ENCODE data around the gene TEX35. TPM values are rescaled to one million over a fixed set of nuclear protein-coding genes. Genes with fewer than 3 reads are reported as not detected.

Gene TEX35
- polyA plus RNA-seq, 3 donors: not detected

DNA sequence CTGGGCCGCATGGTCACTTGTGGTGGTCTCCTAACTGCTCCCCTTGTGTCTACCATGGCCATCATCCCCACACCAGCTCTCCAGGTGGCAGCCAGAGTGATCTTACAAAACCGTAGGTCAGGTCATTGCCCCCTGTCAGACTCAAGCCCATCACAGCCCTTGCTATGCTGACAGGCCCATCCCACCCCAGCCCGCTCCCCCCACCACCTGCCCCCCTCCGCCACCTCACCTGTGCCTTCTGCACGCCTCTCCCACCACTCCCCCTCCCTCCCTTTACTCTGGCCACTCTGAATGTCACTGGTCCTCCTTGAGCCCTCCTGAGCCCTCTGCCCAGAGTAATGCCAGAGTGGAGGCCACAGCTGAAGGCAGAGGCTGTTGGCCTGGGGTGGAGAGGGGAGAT, 28.5 kb downstream of the TEX35 start:
- peak overlapping the region; percentile 89 for H3K4me2 ChIP-seq (replicated peaks; ENCODE audit: extremely low read depth, low read length, poor library complexity, severe bottlenecking)
- no peaks in the 10 kb centered on the region for H3K9me3 Mint-ChIP-seq
- peak overlapping the region; percentile 100 for H2AFZ ChIP-seq (ENCODE audit: insufficient read depth, low read depth, low read length, poor library complexity, severe bottlenecking)
- DNase-seq: no peak
- peaks cover 0 to 4% of the 10 kb centered on the region in 2 donors for H3K36me3 Mint-ChIP-seq
- H3K27ac ChIP-seq (ENCODE audit: low read depth in 1 of 2, low read length in 2 of 2): no peak overlapping the region
- H3K4me3 ChIP-seq (replicated peaks in 1 of 3; ENCODE audit: low read depth in 2 of 3, low read length in 3 of 3): peak overlapping the region in 1 of 3 experiments; percentile 95
- H3K9ac ChIP-seq (ENCODE audit: insufficient read depth, low read length, poor library complexity, severe bottlenecking): no peak overlapping the region
- intact Hi-C loops (cut with micrococcal nuclease): loop anchor here in 1 of 2 donors (5.0 kb wide), 1 partner anchor 211 kb away; no protein-coding TSS in a partner anchor
- H3K4me1 ChIP-seq (ENCODE audit: control insufficient read depth in 1 of 2, insufficient read depth in 2 of 2, low read length in 2 of 2): peaks cover 13 to 20% of the 10 kb centered on the region in 2 donors
- H3K27me3 ChIP-seq (ENCODE audit: control insufficient read depth in 2 of 2, insufficient read depth in 2 of 2, low read length in 2 of 2): no peaks in the 10 kb centered on the region
- H3K4me3 Mint-ChIP-seq: peak overlapping the region; percentile 94 to 96
- no peaks in the 10 kb centered on the region for H3K9me3 ChIP-seq (replicated peaks in 1 of 2; ENCODE audit: control insufficient read depth in 1 of 2, insufficient read depth in 1 of 2, low read length in 2 of 2)
- no peaks in the 10 kb centered on the region for H4K20me1 ChIP-seq (ENCODE audit: insufficient read depth, low read length)
- peaks cover 15% of the 10 kb centered on the region for H3K4me1 Mint-ChIP-seq
- peaks cover 3 to 6% (median 5%) of the 10 kb centered on the region in 3 donors for H3K27me3 Mint-ChIP-seq (ENCODE audit: low read depth in 3 of 3)
- H3K79me2 ChIP-seq (ENCODE audit: insufficient read depth, low read length): no peaks in the 10 kb centered on the region
- no peaks in the 10 kb centered on the region for H3K36me3 ChIP-seq (replicated peaks in 1 of 2; ENCODE audit: control insufficient read depth in 1 of 2, insufficient read depth in 2 of 2, low read length in 2 of 2)
- TF ChIP-seq, protein P1, sequence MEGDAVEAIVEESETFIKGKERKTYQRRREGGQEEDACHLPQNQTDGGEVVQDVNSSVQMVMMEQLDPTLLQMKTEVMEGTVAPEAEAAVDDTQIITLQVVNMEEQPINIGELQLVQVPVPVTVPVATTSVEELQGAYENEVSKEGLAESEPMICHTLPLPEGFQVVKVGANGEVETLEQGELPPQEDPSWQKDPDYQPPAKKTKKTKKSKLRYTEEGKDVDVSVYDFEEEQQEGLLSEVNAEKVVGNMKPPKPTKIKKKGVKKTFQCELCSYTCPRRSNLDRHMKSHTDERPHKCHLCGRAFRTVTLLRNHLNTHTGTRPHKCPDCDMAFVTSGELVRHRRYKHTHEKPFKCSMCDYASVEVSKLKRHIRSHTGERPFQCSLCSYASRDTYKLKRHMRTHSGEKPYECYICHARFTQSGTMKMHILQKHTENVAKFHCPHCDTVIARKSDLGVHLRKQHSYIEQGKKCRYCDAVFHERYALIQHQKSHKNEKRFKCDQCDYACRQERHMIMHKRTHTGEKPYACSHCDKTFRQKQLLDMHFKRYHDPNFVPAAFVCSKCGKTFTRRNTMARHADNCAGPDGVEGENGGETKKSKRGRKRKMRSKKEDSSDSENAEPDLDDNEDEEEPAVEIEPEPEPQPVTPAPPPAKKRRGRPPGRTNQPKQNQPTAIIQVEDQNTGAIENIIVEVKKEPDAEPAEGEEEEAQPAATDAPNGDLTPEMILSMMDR (IDR thresholded peaks at IDR 0.05): no peak
- H3K27ac Mint-ChIP-seq: peak overlapping the region in 1 of 7 donors; percentile 39
- WGBS (ENCODE audit: insufficient coverage): 100% methylated on average over 1 of the region's 5 CpGs

DNA sequence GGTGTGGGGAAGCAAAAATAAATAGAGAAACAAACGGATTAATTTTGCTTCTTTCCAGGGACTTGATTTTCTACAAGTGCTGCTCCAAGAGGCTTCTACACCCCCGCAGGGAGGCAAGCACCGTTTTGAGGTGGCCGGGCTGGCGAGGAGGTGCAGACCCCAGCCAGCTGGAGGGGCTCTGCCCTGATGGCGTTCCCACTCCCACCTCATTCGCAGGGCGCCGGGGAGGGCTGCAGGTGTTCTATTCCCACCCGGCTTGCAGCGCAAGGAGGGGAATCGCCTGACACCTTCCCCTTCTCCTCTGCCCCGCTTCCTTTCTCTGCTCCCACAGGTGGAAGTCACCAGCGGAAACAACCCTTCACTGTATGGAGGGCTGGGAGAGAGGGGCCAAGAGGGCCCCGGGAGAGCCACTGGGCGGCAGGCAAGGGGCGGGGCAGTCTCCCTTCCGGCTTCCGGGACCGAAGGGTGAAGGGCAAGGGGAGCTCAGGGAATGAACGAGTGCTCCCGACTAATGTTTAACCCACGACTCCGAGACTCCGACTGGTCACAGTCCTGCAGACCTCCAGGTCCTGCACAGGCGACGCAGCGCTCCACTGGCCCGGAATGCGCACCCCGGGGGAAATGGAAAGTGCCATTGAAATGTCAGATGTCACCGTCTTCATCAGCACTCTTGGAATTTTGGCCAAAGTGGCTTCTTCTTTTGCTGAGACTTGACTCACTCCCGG, 29.1 kb downstream of the TEX35 start:
- TF ChIP-seq, protein P1 (IDR thresholded peaks at IDR 0.05): no peak
- Histone ChIP-seq H4K20me1 (ENCODE audit: insufficient read depth, low read length) (no peaks in the 10 kb centered on the region), H3K27me3 (ENCODE audit: control insufficient read depth in 2 of 2, insufficient read depth in 2 of 2, low read length in 2 of 2) (no peaks in the 10 kb centered on the region), H3K4me1 (ENCODE audit: control insufficient read depth in 1 of 2, insufficient read depth in 2 of 2, low read length in 2 of 2) (peaks cover 13 to 20% of the 10 kb centered on the region in 2 donors), H3K27ac (ENCODE audit: low read depth in 1 of 2, low read length in 2 of 2) (peak overlapping the region; percentile 23 to 81), H2AFZ (ENCODE audit: insufficient read depth, low read depth, low read length, poor library complexity, severe bottlenecking) (peak overlapping the region; percentile 100), H3K4me3 (replicated peaks in 1 of 3; ENCODE audit: low read depth in 2 of 3, low read length in 3 of 3) (peak overlapping the region; percentile 60 to 95 (median 95)), H3K79me2 (ENCODE audit: insufficient read depth, low read length) (no peaks in the 10 kb centered on the region), H3K36me3 (replicated peaks in 1 of 2; ENCODE audit: control insufficient read depth in 1 of 2, insufficient read depth in 2 of 2, low read length in 2 of 2) (no peaks in the 10 kb centered on the region), H3K9me3 (replicated peaks in 1 of 2; ENCODE audit: control insufficient read depth in 1 of 2, insufficient read depth in 1 of 2, low read length in 2 of 2) (no peaks in the 10 kb centered on the region), H3K9ac (ENCODE audit: insufficient read depth, low read length, poor library complexity, severe bottlenecking) (peak overlapping the region; percentile 72), H3K4me2 (replicated peaks; ENCODE audit: extremely low read depth, low read length, poor library complexity, severe bottlenecking) (peak overlapping the region; percentile 89)
- DNase-seq: peak in 1 of 3 donors; percentile 12
- Mint-ChIP-seq H3K27me3 (ENCODE audit: low read depth in 3 of 3) (peaks cover 3 to 8% (median 5%) of the 10 kb centered on the region in 3 donors), H3K27ac (peak overlapping the region in 6 of 7 donors; percentile 45 to 87 (median 80)), H3K4me3 (peak overlapping the region; percentile 94 to 96), H3K9me3 (no peaks in the 10 kb centered on the region), H3K36me3 (peaks cover 0 to 4% of the 10 kb centered on the region in 2 donors), H3K4me1 (peaks cover 15% of the 10 kb centered on the region)
- under 1% methylated on average over 28 of the region's 33 CpGs for WGBS (ENCODE audit: insufficient coverage)
- intact Hi-C loops (cut with micrococcal nuclease): loop anchor here in 1 of 2 donors (5.0 kb wide), 1 partner anchor 210 kb away; no protein-coding TSS in a partner anchor

All from CD14-positive monocyte (primary cell).